Psoas muscle (tissue), 8 donors: Measurements from ENCODE around the gene RPP25L. TPM values are rescaled to one million over a fixed set of nuclear protein-coding genes. Genes with fewer than 3 reads are reported as not detected.

Source experiments
- ATAC-seq, 4 donors: fragments of 200-7000 bp; cut with Tn5 transposase; one replicate each; pipeline ENCODE4 v1.9.1; 2020; ENCODE audit warnings: moderate library complexity in 3 of 4, mild to moderate bottlenecking in 2 of 4
- DNase-seq, 2 donors: peaks; one replicate each; pipeline ENCODE4 v3.0.0-alpha.2; 2020
- H3K27ac ChIP-seq: fragments of 200-600 bp; one replicate; pipeline ENCODE4 v1.8.0; 2022
- H3K27me3 ChIP-seq, 3 donors: fragments of 200-600 bp in 1 of 3; one replicate each; pipeline versions ENCODE4 v1.6.1 to v1.8.0; 2013 to 2022; ENCODE audit warnings: low read length in 2 of 3, mild to moderate bottlenecking in 2 of 3, moderate library complexity in 1 of 3; ENCODE audit not compliant: insufficient read depth in 3 of 3
- H3K36me3 ChIP-seq, 2 donors: fragments of 200-600 bp in 1 of 2; one replicate each; pipeline versions ENCODE4 v1.6.1 to v1.8.0; 2013 to 2022; ENCODE audit warnings: low read depth in 1 of 2, mild to moderate bottlenecking in 1 of 2, moderate library complexity in 1 of 2; ENCODE audit not compliant: insufficient read depth in 1 of 2
- H3K4me1 ChIP-seq: fragments of 200-600 bp; one replicate; pipeline ENCODE4 v1.8.0; 2022
- H3K4me3 ChIP-seq: fragments of 200-600 bp; one replicate; pipeline ENCODE4 v1.8.0; 2022; ENCODE audit warnings: mild to moderate bottlenecking
- H3K9me3 ChIP-seq: fragments of 200-600 bp; one replicate; pipeline ENCODE4 v1.8.0; 2022
- WGBS, 3 donors: extraction: QIAGEN DNeasy Blood & Tissue Kit; methylation state at CpG; one replicate each; pipeline versions ENCODE4 v1.1.6 to v1.1.7; 2013; 5-methylcytosine and 5-hydroxymethylcytosine counted together
- intact Hi-C, 2 donors: fragments of 100-400 bp; cut with DNase I; formaldehyde crosslinking; loops; one replicate each; pipeline versions ENCODE4 v1.11.0 to v1.14.2; 2022
- polyA plus RNA-seq, 3 donors: library from polyadenylated mRNA; stranded (reverse); fragments of 200-250 nt; gene quantifications; one replicate each; pipeline ENCODE4 v1.2.3, GENCODE V29; 2013
- total RNA-seq, 4 donors: library from RNA; stranded (reverse); fragmentation: NEBNext Ultra II Directional in 2 of 4; extraction: Animal tissue kit (Norgen Biotek cat#: 25700) in 2 of 4; gene quantifications; one replicate each; pipeline versions ENCODE4 v1.2.1 to v1.2.4, GENCODE V29; 2021 to 2023
- TF ChIP-seq, protein P1 (sequence below): fragments of 200-600 bp; IDR thresholded peaks from one replicate; pipeline ENCODE4 v1.8.0; 2022; ENCODE audit warnings: antibody characterized with exemption
- donor health status: healthy with polysubstance abuse.
- donor health status: DM: no; HTN: no; CAD: no; lungs with moderate emphysema.
- donor health status: Bipolar disorder and iron deficiency.
- donor health status: healthy.
- donor health status: DM: yes; HTN: yes; CAD: no.
- donor health status: DM: no; HTN: no; CAD: no.
- donor health status: DM: no; HTN: no; CAD: no.
- donor health status: DM: yes; HTN: yes; CAD: no.

RPP25L gene
- total and polyA plus RNA-seq, 7 donors = 58.5 to 124 (median 69.7) TPM

DNA sequence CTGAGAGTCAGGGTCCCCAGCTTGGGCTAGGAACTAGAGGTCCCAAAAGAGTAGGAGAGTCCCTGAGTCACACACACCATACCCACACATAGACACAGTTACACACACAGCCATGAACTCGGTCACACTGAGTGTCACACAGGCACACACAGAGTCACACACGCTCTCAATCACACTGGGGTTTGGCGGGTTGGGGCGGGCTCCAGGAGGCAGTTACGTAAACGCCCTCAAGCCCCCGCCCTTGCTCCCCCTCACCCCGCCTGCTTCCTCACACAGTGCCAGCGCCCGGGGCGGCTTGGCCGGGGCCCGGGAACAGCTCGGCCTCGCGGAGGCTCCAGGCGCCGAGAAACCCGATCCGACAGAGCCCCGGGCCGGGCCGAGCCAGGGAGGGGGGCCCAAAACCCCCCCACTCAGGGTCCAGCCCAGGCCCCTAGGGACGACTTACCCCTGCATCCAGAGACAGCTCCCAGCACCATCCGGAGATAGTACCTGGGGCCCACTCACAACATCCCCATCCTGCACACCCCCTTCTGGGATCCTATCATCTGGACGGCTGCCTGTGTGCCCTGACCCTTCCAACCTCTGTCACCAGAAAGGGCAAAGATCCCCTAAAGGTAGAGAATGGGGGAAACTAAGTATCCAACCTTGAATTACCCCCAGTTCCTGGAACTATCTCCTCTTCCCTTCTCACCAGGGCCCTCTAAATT lies 18.8 kb downstream of the RPP25L start:
- TF ChIP-seq, protein P1, sequence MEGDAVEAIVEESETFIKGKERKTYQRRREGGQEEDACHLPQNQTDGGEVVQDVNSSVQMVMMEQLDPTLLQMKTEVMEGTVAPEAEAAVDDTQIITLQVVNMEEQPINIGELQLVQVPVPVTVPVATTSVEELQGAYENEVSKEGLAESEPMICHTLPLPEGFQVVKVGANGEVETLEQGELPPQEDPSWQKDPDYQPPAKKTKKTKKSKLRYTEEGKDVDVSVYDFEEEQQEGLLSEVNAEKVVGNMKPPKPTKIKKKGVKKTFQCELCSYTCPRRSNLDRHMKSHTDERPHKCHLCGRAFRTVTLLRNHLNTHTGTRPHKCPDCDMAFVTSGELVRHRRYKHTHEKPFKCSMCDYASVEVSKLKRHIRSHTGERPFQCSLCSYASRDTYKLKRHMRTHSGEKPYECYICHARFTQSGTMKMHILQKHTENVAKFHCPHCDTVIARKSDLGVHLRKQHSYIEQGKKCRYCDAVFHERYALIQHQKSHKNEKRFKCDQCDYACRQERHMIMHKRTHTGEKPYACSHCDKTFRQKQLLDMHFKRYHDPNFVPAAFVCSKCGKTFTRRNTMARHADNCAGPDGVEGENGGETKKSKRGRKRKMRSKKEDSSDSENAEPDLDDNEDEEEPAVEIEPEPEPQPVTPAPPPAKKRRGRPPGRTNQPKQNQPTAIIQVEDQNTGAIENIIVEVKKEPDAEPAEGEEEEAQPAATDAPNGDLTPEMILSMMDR = no peak
- Histone ChIP-seq H3K27me3 (no peaks in the 10 kb centered on the region), H3K9me3 (no peaks in the 10 kb centered on the region), H3K27ac (peak overlapping the region; percentile 47), H3K4me3 (peak overlapping the region; percentile 43), H3K4me1 (peaks cover 62% of the 10 kb centered on the region), H3K36me3 (no peaks in the 10 kb centered on the region)
- intact Hi-C loops = loop anchor here in 1 of 2 donors (5.0 kb wide), 1 partner anchor 261 kb away; no protein-coding TSS in a partner anchor
- WGBS, 3 donors = 2 to 8% (median 3%) methylated on average over 20 to 26 of the region's 26 CpGs
- DNase-seq = peak; percentile 87 to 96
- ATAC-seq = peak; percentile 65 to 78 (median 75)

DNA sequence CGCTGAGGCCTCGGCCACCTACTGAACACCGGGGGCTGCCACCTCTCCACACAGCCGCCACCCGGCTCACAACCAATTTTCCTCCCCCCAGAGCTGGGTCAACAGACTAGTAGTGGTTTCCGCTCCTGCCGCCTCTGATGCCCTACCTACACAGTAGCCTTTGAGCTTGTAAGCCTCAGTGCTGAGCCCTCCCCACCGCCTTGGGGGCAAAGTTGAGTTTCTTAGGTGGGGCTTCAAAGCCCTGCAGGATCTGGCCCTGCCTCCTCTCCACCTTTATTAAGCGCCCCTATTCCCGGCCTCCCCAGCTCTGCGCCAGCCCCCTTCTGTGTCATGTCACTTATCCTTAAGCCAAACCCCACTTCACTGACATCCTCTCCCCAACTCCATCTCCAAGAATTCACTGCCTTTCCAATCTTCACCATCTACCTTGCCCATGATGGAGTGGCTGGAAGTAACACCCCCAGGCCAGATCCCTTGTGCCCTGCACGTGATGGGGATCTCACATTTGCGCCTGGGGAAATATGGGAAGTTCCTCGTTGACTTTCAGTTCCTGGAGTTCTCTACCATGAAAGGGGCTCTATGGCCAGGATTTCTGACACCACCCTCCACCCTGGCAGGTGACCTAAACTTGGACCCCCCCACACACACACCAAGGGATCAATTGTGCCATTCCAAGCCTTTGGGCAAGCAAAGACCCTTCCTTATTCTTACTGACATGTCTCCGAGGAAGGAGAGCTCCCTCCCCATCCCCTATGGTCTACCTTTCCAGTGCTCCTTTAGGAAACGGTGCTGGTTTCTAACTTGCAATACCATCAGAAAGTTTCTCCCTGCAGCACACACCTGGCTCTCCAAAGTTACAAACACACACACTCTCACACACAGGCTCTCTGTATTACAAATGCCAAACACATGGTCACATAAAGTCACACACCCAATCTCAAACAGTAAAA lies 19.7 kb downstream of the RPP25L start:
- Histone ChIP-seq H3K9me3 (no peaks in the 10 kb centered on the region), H3K36me3 (no peaks in the 10 kb centered on the region), H3K27me3 (no peaks in the 10 kb centered on the region), H3K27ac (peak overlapping the region; percentile 47), H3K4me1 (peaks cover 58% of the 10 kb centered on the region), H3K4me3 (peak overlapping the region; percentile 43)
- DNase-seq = no peak
- ATAC-seq = no peak
- intact Hi-C loops = loop anchor here (1.0 to 5.0 kb wide), 3 partner anchors 44 to 260 kb away; no protein-coding TSS in a partner anchor
- TF ChIP-seq, protein P1 = no peak
- WGBS, 3 donors = 36 to 42% (median 40%) methylated on average over 12 to 16 of the region's 16 CpGs

DNA sequence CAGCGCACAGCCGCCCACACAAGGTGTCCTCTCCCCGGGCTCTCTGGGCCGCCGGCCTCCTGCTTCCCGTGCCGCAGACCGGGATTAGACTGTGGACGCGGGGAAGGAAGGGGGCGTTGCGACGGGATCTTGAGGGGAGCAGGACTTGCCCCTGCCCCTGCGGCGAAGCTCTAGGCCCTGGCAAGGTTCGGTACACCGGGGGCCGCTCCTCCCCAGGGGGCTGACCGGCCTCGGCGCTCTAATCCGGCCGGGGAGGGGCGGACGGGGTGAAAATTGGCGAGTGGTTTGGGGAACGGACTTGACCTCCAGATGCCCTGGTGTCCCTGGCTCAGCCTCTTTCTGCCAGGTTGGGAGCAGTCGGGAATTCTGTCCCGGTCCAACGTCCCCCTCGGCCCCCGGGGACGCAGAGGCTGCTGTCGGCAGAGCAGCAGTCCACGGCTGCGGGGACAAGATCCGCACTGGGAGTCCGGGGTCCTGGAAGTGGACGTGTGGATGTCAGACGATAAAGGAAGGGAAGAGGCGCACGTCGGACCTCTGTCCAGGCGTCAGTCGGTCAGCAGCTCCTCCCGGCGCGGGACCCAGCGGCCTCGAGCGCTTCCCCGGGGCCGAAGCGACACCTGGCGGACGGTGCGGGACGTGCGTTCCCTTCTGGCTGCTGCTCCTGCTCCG lies 20.5 kb downstream of the RPP25L start:
- H3K9me3 ChIP-seq = no peaks in the 10 kb centered on the region
- intact Hi-C loops = loop anchor here (1.0 to 5.0 kb wide), 3 partner anchors 43 to 259 kb away; no protein-coding TSS in a partner anchor
- H3K4me3 ChIP-seq = peak overlapping the region; percentile 80
- TF ChIP-seq, protein P1 = peak; percentile 93
- ATAC-seq (peak; percentile 76 to 82 (median 81)), DNase-seq (peak; percentile 91 to 94)
- H3K27me3 ChIP-seq = no peaks in the 10 kb centered on the region
- H3K36me3 ChIP-seq = no peaks in the 10 kb centered on the region
- WGBS, 3 donors = 17 to 28% (median 27%) methylated on average over 49 to 60 of the region's 60 CpGs
- peak overlapping the region; percentile 76 for H3K27ac ChIP-seq
- peaks cover 57% of the 10 kb centered on the region for H3K4me1 ChIP-seq

DNA sequence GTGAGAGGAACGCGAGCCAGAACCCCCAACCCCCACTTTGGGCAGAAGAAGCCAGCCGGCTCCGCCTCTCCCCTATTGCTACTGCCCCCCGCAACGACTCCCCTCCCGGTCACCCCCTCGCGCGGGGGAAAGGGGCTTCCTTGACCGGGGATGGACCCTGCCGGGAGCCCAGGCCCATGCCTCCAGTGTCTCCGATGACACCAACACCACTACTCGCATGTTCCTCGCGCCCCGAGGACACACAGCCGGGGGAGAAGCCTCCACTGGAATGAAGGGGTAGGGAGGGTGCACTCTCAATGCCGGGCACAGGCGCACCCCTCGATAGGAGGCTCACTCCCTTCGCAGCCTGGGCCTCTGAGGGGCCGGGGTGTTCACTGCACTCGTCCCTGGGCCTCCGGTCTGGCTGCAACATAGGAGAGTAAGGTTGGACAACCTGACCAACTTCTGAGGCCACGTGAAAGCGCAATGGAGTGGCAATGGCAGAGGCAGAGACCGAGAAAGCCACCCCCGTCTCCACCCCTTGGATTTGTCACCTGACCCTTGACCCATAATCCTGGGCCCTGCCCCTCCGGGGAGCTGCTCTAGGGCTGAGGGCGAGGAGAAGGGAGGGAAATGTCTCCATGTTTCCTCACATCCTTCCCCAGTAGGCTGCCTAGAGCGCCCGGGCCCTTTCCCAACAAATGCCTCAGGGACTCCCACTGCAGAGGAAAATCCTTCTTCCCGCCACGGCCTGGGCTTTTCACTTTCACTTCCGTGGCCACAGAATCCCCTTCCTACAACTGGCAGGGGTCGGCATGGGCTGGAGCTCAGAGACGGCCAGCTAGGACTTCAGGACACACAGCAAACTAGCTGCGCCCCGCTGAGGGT lies 21.3 kb downstream of the RPP25L start:
- no peaks in the 10 kb centered on the region for H3K36me3 ChIP-seq
- H3K27me3 ChIP-seq = no peaks in the 10 kb centered on the region
- intact Hi-C loops = loop anchor here (1.0 to 5.0 kb wide), 3 partner anchors 42 to 258 kb away; no protein-coding TSS in a partner anchor
- H3K9me3 ChIP-seq = no peaks in the 10 kb centered on the region
- peak in 3 of 4 donors; percentile 5 to 18 (median 6) for ATAC-seq
- peak overlapping the region; percentile 76 for H3K27ac ChIP-seq
- DNase-seq = peak; percentile 52 to 81
- TF ChIP-seq, protein P1 = no peak
- peak overlapping the region; percentile 80 for H3K4me3 ChIP-seq
- WGBS, 3 donors = 41 to 54% (median 44%) methylated on average over 38 to 40 of the region's 40 CpGs
- peaks cover 56% of the 10 kb centered on the region for H3K4me1 ChIP-seq
